K562 (cell line): ENCODE data around the gene SLMAP. TPM values are rescaled to one million over a fixed set of nuclear protein-coding genes. Genes with fewer than 3 reads are reported as not detected.

Source experiments
- ATAC-seq: fragments of 200-7000 bp; cut with Tn5 transposase; 3 replicates; pipeline ENCODE4 v1.9.1; 2020; ENCODE audit warnings: moderate library complexity
- BruUV-seq: library from RNA; stranded (reverse); fragments of 400-500 nt; replicated peaks from 2 replicates; lab custom pipeline; 2021; lab: Mats Ljungman, UMichigan
- CTCF ChIA-PET: fragments of 300-600 bp; formaldehyde crosslinking; extraction: SDS; loops from one replicate; lab custom pipeline; 2021; ENCODE audit warnings: low intra/inter-chr PET ratio; lab: Yijun Ruan, JAX
- POLR2A ChIA-PET: fragments of 300-600, 350-650 bp; sonication (Branson Sonifier 250); formaldehyde crosslinking; extraction: SDS; loops from one replicate; lab custom pipeline; 2021; ENCODE audit warnings: antibody characterized with exemption, inconsistent platforms; lab: Yijun Ruan, JAX
- DNase-seq, 4 experiments: peaks; one replicate each; pipeline versions ENCODE4 v3.0.0 to v3.0.0-alpha.2; 2011 to 2018; ENCODE audit warnings: low spot score in 3 of 4, mixed read lengths in 3 of 4; ENCODE audit errors: extremely low read depth in 1 of 4
- FAIRE-seq: peaks from 2 replicates; lab custom pipeline; 2011; peaks lifted over from hg19 to GRCh38; lab: Jason Lieb, UNC
- H2AFZ ChIP-seq: 2 replicates; pipeline ENCODE4 v1.6.0; 2011; ENCODE audit warnings: low read depth, low read length, control low read depth, inconsistent platforms
- H3K27ac ChIP-seq: fragments of 200-600 bp; 3 replicates; pipeline ENCODE4 v1.8.0; 2011; ENCODE audit warnings: low read depth, mild to moderate bottlenecking, control low read depth, inconsistent platforms, low read length, moderate library complexity, mixed read lengths; ENCODE audit errors: extremely low read depth
- H3K27me3 ChIP-seq, 2 experiments: fragments of 300-600 bp in 1 of 2; 2 replicates in 1 of 2; 3 replicates in 1 of 2; pipeline versions ENCODE4 v1.6.0 to v1.8.0; 2011; ENCODE audit warnings: inconsistent platforms in 2 of 2, low read length in 2 of 2, mild to moderate bottlenecking in 1 of 2, mixed read lengths in 1 of 2, moderate library complexity in 1 of 2; ENCODE audit not compliant: control insufficient read depth in 2 of 2, insufficient read depth in 2 of 2
- H3K36me3 ChIP-seq: fragments of 300-600 bp; 3 replicates; pipeline ENCODE4 v1.8.0; 2011; ENCODE audit warnings: mild to moderate bottlenecking, low read length, inconsistent platforms; ENCODE audit not compliant: control insufficient read depth, insufficient read depth
- H3K4me1 ChIP-seq, 2 experiments: fragments of 200-600 bp in 1 of 2; replicated peaks in 1 of 2; 2 replicates in 1 of 2; 3 replicates in 1 of 2; pipeline versions ENCODE4 v1.5.1 to v1.8.0; 2011; ENCODE audit warnings: inconsistent platforms in 2 of 2, low read length in 2 of 2, mild to moderate bottlenecking in 1 of 2, mixed read lengths in 1 of 2, moderate library complexity in 1 of 2; ENCODE audit not compliant: control insufficient read depth in 2 of 2, insufficient read depth in 2 of 2
- H3K4me2 ChIP-seq: 2 replicates; pipeline ENCODE4 v1.6.1; 2011; ENCODE audit warnings: low read length, control low read depth, inconsistent platforms, mixed read lengths; ENCODE audit not compliant: insufficient read depth
- H3K4me3 ChIP-seq: fragments of 200-600 bp; sonication (generic), shearing (Covaris generic); 2 replicates; pipeline ENCODE4 v1.5.1; 2016; ENCODE audit warnings: control low read depth, inconsistent platforms
- H3K79me2 ChIP-seq: fragments of 200-600 bp; 3 replicates; pipeline ENCODE4 v1.8.0; 2011; ENCODE audit warnings: low read length, inconsistent platforms; ENCODE audit not compliant: control insufficient read depth, insufficient read depth
- H3K9ac ChIP-seq, 2 experiments: 2 replicates each; pipeline versions ENCODE4 v1.6.0 to v1.6.1; 2011; ENCODE audit warnings: low read depth in 2 of 2, low read length in 2 of 2, control low read depth in 1 of 2, inconsistent platforms in 1 of 2, mild to moderate bottlenecking in 1 of 2, mixed read lengths in 1 of 2; ENCODE audit not compliant: insufficient read depth in 1 of 2
- H3K9me1 ChIP-seq: one replicate; pipeline ENCODE4 v1.6.0; 2011; ENCODE audit warnings: inconsistent platforms, mild to moderate bottlenecking, low read length, moderate library complexity; ENCODE audit not compliant: control insufficient read depth, insufficient read depth
- H3K9me3 ChIP-seq: replicated peaks from 2 replicates; pipeline ENCODE4 v1.5.1; 2011; ENCODE audit warnings: low read depth, low read length, inconsistent platforms; ENCODE audit not compliant: control insufficient read depth, insufficient read depth
- H4K20me1 ChIP-seq: replicated peaks from 2 replicates; pipeline ENCODE4 v1.6.1; 2011; ENCODE audit warnings: low read length, inconsistent platforms, mixed read lengths; ENCODE audit not compliant: control insufficient read depth, insufficient read depth
- MCM5 ChIP-seq: fragments of 450-650 bp; IDR thresholded peaks from 2 replicates; pipeline ENCODE4 v1.6.1; 2016; ENCODE audit warnings: low read depth
- NCOA2 ChIP-seq, 2 experiments: fragments of 450-650 bp; IDR thresholded peaks; 2 replicates each; pipeline ENCODE4 v1.6.1; 2018; ENCODE audit warnings: mild to moderate bottlenecking in 2 of 2, moderate library complexity in 1 of 2; ENCODE audit not compliant: partially characterized antibody in 2 of 2
- THRAP3 ChIP-seq: fragments of 450-650 bp; IDR thresholded peaks from 2 replicates; pipeline ENCODE4 v1.6.1; 2016; ENCODE audit warnings: mild to moderate bottlenecking, inconsistent platforms, borderline replicate concordance
- ZNF124 ChIP-seq: sonication (generic); formaldehyde crosslinking; IDR thresholded peaks from 2 replicates; pipeline ENCODE4 v1.8.1; 2022; ENCODE audit warnings: missing genetic modification reagents
- ZNF436 ChIP-seq: fragments of 250-450, 450-650 bp; sonication (Bioruptor Pico); formaldehyde crosslinking; IDR thresholded peaks from 2 replicates; pipeline ENCODE4 v1.7.0; 2020; ENCODE audit warnings: mild to moderate bottlenecking
- WGBS: fragments of 100-300 bp; shearing (Covaris generic); methylation state at CpG from one replicate; pipeline ENCODE4 v1.1.6; 2016; ENCODE audit warnings: low coverage, mixed read lengths; ENCODE audit not compliant: insufficient coverage; ENCODE audit errors: missing lambda C conversion rate; 5-methylcytosine and 5-hydroxymethylcytosine counted together
- in situ Hi-C: fragments of 300-500 bp; cut with MboI; formaldehyde crosslinking; loops from 4 replicates; pipeline ENCODE4 v1.15.0; 2018; ENCODE audit warnings: inconsistent platforms, mixed read lengths
- intact Hi-C: fragments of 100-400 bp; cut with micrococcal nuclease; formaldehyde crosslinking; loops from 2 replicates; pipeline ENCODE4 v1.14.2; 2022
- polyA plus RNA-seq, 8 experiments: library from polyadenylated mRNA; depleted of rRNA in 4 of 8; stranded (reverse) in 5 of 8; unstranded in 3 of 8; fragments of >200 nt; fragmentation: Nextera tagmentation in 2 of 8; fragmentation: Illumina TruSeq in 1 of 8; extraction: Ambion mirVana in 2 of 8; extraction: Trizol in 1 of 8; gene quantifications; 2 replicates each; pipeline versions ENCODE4 v1.2.1 to v1.2.3, GENCODE V29; 2011 to 2014; ENCODE audit warnings: inconsistent platforms in 1 of 8, missing spikeins in 1 of 8
- total RNA-seq, 7 experiments: library from RNA; depleted of rRNA in 6 of 7; stranded (reverse); fragments of >200 nt in 6 of 7; fragmentation: Illumina TruSeq in 2 of 7; extraction: Trizol in 2 of 7; gene quantifications; 2 replicates each; pipeline versions ENCODE4 v1.2.1 to v1.2.3, GENCODE V29; 2011 to 2021; ENCODE audit warnings: low replicate concordance in 1 of 7
- TF ChIP-seq, protein P1 (sequence below): fragments of 450-650 bp; formaldehyde crosslinking; IDR thresholded peaks from 2 replicates; pipeline ENCODE4 v1.4.0; 2020; ENCODE audit warnings: mild to moderate bottlenecking, moderate library complexity
- TF ChIP-seq, protein P2 (sequence below): fragments of 450-650 bp; IDR thresholded peaks from 2 replicates; pipeline ENCODE4 v1.6.1; 2016
- TF ChIP-seq, protein P3 (sequence below): fragments of 250-450 bp; sonication (Bioruptor Pico); IDR thresholded peaks from 2 replicates; pipeline ENCODE4 v1.8.0; 2022; ENCODE audit warnings: moderate library complexity, mild to moderate bottlenecking, inconsistent platforms

The SLMAP gene
- total and polyA plus RNA-seq, 9 of the 15 experiments (the other 6 are each of a cell fraction or from before 2014, with no cell fraction given) = 12.1 to 50.7 (median 28.3) TPM

DNA sequence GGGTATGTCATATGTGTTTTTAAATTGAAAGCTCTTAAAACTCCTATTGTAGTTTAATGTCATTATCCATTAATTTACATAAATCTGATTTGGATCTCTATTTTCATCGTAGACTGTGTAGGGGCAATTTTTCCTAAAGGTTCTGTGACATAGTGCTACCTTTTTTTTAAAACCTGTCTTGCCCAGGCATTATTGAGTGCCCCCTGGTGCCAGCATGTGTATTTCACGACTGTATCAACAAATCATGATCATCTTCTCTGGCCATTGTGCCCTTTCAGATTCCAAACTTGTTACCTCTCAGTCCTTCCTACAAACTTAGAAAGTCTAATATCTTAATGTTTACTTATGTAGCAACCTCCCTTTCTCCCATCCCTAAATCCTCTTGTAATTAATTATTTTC lies 154.9 kb downstream of the SLMAP start:
- no peak for FAIRE-seq
- CTCF ChIA-PET = interaction anchor here (0.6 to 0.7 kb wide), 2 partner anchors 507 to 513 kb away, joined by 3 to 4 read pairs; no protein-coding TSS in a partner anchor

More for the DNA sequence above, 154.9 kb downstream of the SLMAP start:
- Histone ChIP-seq H3K9me1 (no peaks in the 10 kb centered on the region), H2AFZ (no peak overlapping the region), H3K9ac (no peak overlapping the region), H3K36me3 (peaks cover 53% of the 10 kb centered on the region), H4K20me1 (no peaks in the 10 kb centered on the region), H3K4me3 (no peak overlapping the region), H3K27me3 (no peaks in the 10 kb centered on the region), H3K79me2 (no peaks in the 10 kb centered on the region), H3K4me1 (no peaks in the 10 kb centered on the region), H3K4me2 (no peak overlapping the region), H3K27ac (no peak overlapping the region), H3K9me3 (no peaks in the 10 kb centered on the region)
- DNase-seq (no peak), ATAC-seq (no peak)
- BruUV-seq = no TSS peak
- POLR2A ChIA-PET = interaction anchor here (1.6 kb wide), 1 partner anchor 22 kb away, joined by 3 read pairs; no protein-coding TSS in a partner anchor
- WGBS = 66% methylated on average over 2 of the region's 2 CpGs
- intact Hi-C loops = no loop called here
- in situ Hi-C loops = no loop called here
- TF ChIP-seq, protein P1, sequence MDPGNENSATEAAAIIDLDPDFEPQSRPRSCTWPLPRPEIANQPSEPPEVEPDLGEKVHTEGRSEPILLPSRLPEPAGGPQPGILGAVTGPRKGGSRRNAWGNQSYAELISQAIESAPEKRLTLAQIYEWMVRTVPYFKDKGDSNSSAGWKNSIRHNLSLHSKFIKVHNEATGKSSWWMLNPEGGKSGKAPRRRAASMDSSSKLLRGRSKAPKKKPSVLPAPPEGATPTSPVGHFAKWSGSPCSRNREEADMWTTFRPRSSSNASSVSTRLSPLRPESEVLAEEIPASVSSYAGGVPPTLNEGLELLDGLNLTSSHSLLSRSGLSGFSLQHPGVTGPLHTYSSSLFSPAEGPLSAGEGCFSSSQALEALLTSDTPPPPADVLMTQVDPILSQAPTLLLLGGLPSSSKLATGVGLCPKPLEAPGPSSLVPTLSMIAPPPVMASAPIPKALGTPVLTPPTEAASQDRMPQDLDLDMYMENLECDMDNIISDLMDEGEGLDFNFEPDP = no peak
- TF ChIP-seq, protein P2, sequence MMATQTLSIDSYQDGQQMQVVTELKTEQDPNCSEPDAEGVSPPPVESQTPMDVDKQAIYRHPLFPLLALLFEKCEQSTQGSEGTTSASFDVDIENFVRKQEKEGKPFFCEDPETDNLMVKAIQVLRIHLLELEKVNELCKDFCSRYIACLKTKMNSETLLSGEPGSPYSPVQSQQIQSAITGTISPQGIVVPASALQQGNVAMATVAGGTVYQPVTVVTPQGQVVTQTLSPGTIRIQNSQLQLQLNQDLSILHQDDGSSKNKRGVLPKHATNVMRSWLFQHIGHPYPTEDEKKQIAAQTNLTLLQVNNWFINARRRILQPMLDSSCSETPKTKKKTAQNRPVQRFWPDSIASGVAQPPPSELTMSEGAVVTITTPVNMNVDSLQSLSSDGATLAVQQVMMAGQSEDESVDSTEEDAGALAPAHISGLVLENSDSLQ = no peak
- no peak for TF ChIP-seq THRAP3
- TF ChIP-seq, protein P3, sequence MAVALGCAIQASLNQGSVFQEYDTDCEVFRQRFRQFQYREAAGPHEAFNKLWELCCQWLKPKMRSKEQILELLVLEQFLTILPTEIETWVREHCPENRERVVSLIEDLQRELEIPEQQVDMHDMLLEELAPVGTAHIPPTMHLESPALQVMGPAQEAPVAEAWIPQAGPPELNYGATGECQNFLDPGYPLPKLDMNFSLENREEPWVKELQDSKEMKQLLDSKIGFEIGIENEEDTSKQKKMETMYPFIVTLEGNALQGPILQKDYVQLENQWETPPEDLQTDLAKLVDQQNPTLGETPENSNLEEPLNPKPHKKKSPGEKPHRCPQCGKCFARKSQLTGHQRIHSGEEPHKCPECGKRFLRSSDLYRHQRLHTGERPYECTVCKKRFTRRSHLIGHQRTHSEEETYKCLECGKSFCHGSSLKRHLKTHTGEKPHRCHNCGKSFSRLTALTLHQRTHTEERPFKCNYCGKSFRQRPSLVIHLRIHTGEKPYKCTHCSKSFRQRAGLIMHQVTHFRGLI (CRISPR knock-in tag) = no peak
- no peak for TF ChIP-seq ZNF436 (CRISPR knock-in tag)
- no peak for TF ChIP-seq MCM5
- no peak for TF ChIP-seq ZNF124 (CRISPR knock-in tag)
- no peak for TF ChIP-seq NCOA2 (IDR thresholded peaks at IDR 0.05; ENCODE audit: partially characterized antibody in 2 of 2)
